PFSK-1 (cell line): Measurements from ENCODE around the gene PHLPP1.

ENCODE experiments used
- POLR2AphosphoS5 ChIP-seq: IDR thresholded peaks from 2 replicates; pipeline ENCODE4 v1.6.1; 2012; ENCODE audit warnings: low read depth, mild to moderate bottlenecking, control low read depth, low read length, moderate library complexity
- REST ChIP-seq, 2 experiments: IDR thresholded peaks; 2 replicates each; pipeline versions ENCODE4 v1.6.1 to v1.8.0; 2011 to 2012; ENCODE audit warnings: low read depth in 2 of 2, low read length in 2 of 2, control low read depth in 1 of 2, inconsistent platforms in 1 of 2, mild to moderate bottlenecking in 1 of 2, moderate library complexity in 1 of 2; ENCODE audit not compliant: insufficient read depth in 1 of 2

- TF ChIP-seq POLR2AphosphoS5 (no peak), REST (IDR thresholded peaks at IDR 0.05; ENCODE audit: insufficient read depth in 1 of 2, low read depth in 2 of 2, low read length in 2 of 2) (no peak)
Observed at GRCh38 chr18:62828852-62829251, 113.5 kb downstream of the PHLPP1 start.
